ENCODE measurements around the gene SIRPG. TPM values are rescaled to one million over a fixed set of nuclear protein-coding genes. Genes with fewer than 3 reads are reported as not detected.

The SIRPG gene
- total and polyA plus RNA-seq, 12 donors, result 0.10 to 1.9 TPM; not detected in 10

DNA sequence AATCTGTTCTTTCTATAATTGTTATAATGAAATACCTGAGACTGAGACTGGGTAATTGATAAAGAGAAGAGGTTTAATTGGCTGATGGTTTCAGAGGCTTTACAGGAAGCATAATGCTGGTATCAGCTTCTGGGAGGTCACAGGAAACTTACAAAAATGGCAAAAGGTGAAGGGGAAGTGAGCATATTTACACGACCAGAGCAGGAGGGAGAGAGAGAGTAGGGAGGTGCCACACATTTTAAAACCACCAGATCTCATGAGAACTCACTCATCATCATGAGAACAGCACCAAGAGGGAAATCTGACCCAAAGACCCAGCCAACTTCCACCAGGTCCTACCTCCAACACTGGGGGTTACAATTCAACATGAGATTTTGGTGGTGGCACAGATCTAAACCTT is 35.1 kb downstream of the SIRPG start:
- H3K27ac ChIP-seq, result peak overlapping the region in 1 of 10 donors; percentile 79
- H3K9me3 ChIP-seq, result peaks cover 0 to 16% (median 0%) of the 10 kb centered on the region in 11 donors
- WGBS, 2 donors, result 11 to 15% methylated on average over 1 of the region's 1 CpG
- TF ChIP-seq, protein P1, sequence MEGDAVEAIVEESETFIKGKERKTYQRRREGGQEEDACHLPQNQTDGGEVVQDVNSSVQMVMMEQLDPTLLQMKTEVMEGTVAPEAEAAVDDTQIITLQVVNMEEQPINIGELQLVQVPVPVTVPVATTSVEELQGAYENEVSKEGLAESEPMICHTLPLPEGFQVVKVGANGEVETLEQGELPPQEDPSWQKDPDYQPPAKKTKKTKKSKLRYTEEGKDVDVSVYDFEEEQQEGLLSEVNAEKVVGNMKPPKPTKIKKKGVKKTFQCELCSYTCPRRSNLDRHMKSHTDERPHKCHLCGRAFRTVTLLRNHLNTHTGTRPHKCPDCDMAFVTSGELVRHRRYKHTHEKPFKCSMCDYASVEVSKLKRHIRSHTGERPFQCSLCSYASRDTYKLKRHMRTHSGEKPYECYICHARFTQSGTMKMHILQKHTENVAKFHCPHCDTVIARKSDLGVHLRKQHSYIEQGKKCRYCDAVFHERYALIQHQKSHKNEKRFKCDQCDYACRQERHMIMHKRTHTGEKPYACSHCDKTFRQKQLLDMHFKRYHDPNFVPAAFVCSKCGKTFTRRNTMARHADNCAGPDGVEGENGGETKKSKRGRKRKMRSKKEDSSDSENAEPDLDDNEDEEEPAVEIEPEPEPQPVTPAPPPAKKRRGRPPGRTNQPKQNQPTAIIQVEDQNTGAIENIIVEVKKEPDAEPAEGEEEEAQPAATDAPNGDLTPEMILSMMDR (IDR thresholded peaks at IDR 0.05), result no peak
- no peak for ATAC-seq
- intact Hi-C loops (cut with DNase I), result no loop called here
- H3K4me1 ChIP-seq, result peaks cover 0 to 67% (median 0%) of the 10 kb centered on the region in 9 donors
- no peak for DNase-seq
- H3K36me3 ChIP-seq, result no peaks in the 10 kb centered on the region
- peaks cover 0 to 5% (median 0%) of the 10 kb centered on the region in 7 donors for H3K27me3 ChIP-seq
- no peak overlapping the region for H3K4me3 ChIP-seq

DNA sequence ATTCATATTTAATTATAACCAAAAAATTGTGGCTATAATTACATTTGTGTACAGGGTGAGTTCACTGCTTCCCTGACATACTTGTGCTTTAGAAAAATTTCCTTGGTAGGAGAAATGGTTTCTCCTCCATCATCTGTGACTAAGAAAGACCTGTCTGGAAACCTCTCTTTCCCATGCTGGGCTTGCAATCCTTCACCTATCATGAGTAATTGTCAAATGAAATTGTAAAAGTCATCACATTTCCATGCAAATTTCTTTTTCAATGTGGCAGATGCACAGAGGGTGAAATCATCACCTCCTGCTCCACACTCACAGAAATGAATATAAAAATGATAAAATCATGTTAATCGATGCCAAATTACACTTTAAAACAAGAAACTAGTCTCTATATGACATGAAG is 36.3 kb downstream of the SIRPG start:
- Histone ChIP-seq H3K4me1 (peaks cover 0 to 70% (median 0%) of the 10 kb centered on the region in 9 donors), H3K4me3 (no peak overlapping the region), H3K36me3 (no peaks in the 10 kb centered on the region), H3K9me3 (peaks cover 0 to 16% (median 0%) of the 10 kb centered on the region in 11 donors), H3K27ac (peak overlapping the region in 1 of 10 donors; percentile 89), H3K27me3 (peaks cover 0 to 3% (median 0%) of the 10 kb centered on the region in 7 donors)
- WGBS, 2 donors, result 83 to 93% methylated on average over 1 of the region's 1 CpG
- TF ChIP-seq, protein P1 (IDR thresholded peaks at IDR 0.05), result no peak
- no peak for DNase-seq
- ATAC-seq, result no peak
- intact Hi-C loops (cut with DNase I), result no loop called here

DNA sequence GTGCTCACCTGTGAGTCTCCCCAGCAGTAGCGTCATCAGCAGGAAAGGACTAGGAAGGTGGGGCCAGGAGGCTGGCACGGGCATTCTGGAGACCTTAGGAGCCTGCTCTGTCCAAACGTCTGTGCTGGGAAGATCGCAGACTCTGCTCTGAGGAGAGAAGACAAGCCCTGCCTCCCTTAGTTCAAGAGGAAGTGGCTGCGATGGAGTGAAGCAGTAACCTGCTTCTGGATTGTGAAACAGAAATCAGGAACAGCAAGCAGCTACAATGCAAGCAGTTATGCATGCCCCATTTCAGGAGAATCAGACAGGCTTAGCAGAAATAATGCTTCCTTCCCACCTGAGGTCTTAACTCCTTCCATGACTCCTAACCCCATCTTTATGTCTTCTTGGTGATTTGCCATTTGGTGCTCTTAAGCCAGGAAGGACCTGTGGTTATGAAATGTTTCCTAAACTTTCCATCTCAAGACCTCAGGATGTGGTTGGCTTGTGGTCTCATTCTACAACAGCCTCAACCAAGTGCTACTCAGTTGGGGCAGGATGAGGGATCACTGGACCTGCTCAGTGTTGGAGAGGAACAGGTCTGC is 37.6 kb downstream of the SIRPG start, which contains the start of gene SIRPB1:
TSS of gene SIRPB1 (minus strand) at position 149 of the 584 bp plus-strand sequence. CDS start at position 84, 65 bp downstream.
- Histone ChIP-seq H3K27me3 (peaks cover 0 to 3% (median 0%) of the 10 kb centered on the region in 7 donors), H3K4me1 (peaks cover 0 to 73% (median 0%) of the 10 kb centered on the region in 9 donors), H3K27ac (peak within 1 kb of the TSS in 1 of 10 donors; percentile 89), H3K9me3 (peaks cover 0 to 16% (median 0%) of the 10 kb centered on the region in 11 donors), H3K36me3 (no peaks in the 10 kb centered on the region), H3K4me3 (peak within 1 kb of the TSS in 1 of 10 donors; percentile 33)
- ATAC-seq (peak in 6 of 8 donors; percentile 19 to 61 (median 50)), DNase-seq (no peak)
- 62 to 68% methylated on average over 5 of the region's 5 CpGs for WGBS, 2 donors
- TF ChIP-seq, protein P1 (IDR thresholded peaks at IDR 0.05), result no peak
- intact Hi-C loops (cut with DNase I), result no loop called here

DNA sequence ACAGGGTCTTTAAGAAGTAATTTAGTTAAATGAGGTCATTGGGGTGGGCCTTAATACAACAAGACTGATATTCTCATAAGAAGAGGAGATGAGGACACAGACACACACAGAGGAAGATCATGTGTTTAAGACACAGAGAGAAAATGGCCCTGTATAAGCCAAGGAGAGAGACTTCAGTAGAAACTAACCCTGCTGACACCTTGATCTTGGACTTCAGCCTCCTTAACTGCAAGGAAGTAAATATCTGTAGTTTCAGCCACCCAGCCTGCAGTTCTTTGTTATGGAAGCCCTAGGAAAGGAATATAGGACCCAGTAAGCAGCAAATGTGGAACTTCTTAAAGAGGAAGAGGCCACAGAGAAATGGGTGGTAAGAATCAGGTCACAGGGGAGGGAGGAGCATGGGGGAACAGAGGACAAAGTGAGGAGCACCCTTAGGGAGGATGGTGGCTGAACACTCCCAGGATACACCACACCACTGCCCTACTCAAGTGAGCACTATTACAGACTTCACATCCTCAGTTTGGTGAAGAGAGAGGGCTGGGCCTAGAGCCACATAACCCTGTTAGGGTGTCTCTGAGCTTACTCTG is 38.5 kb downstream of the SIRPG start:
- H3K4me3 ChIP-seq, result peak overlapping the region in 1 of 10 donors; percentile 33
- peaks cover 0 to 16% (median 0%) of the 10 kb centered on the region in 11 donors for H3K9me3 ChIP-seq
- no peaks in the 10 kb centered on the region for H3K36me3 ChIP-seq
- H3K4me1 ChIP-seq, result peaks cover 0 to 64% (median 0%) of the 10 kb centered on the region in 9 donors
- H3K27me3 ChIP-seq, result no peaks in the 10 kb centered on the region
- TF ChIP-seq, protein P1 (IDR thresholded peaks at IDR 0.05), result no peak
- intact Hi-C loops (cut with DNase I), result no loop called here
- DNase-seq, result no peak
- ATAC-seq, result peak in 4 of 8 donors; percentile 25 to 45 (median 36)
- H3K27ac ChIP-seq, result peak overlapping the region in 1 of 10 donors; percentile 89

Measured in heart right ventricle (tissue), 16 donors.